GM12892 (cell line): ENCODE results near the gene KCNT2.

Experiments used
- POLR2A ChIP-seq: IDR thresholded peaks from 2 replicates; pipeline ENCODE4 v1.6.1; 2011; ENCODE audit warnings: low read depth, low read length, control low read depth
- POLR2AphosphoS5 ChIP-seq: IDR thresholded peaks from 2 replicates; pipeline ENCODE4 v1.6.1; 2011; ENCODE audit warnings: low read depth, low read length, control low read depth

DNA sequence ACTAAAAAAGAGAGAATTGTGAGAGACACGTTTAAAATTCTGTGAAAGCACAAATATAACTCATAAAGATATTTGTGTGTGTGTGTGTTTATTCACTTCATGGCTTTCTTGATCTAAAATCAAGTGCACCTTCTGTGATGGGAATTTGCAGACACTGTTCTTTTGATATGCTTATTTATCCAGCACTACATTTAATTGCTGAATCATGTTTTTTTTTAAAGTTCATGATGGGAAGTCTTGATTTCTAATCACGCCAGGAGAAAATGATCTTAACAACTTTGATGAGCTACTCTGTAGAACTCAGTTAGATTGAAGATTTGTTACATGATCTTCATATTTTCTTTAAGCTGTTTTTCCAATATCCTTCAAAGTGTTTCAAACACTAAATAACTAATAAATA is 35.0 kb downstream of the KCNT2 start:
- TF ChIP-seq POLR2A = no peak
- TF ChIP-seq POLR2AphosphoS5 = no peak
